Measurements from ENCODE around the gene LDLR.
"Not testable (repeated sequence)": the region's sequence is repeated elsewhere in the genome, so short reads cannot be mapped to it uniquely, and the experiment has no call there.

DNA sequence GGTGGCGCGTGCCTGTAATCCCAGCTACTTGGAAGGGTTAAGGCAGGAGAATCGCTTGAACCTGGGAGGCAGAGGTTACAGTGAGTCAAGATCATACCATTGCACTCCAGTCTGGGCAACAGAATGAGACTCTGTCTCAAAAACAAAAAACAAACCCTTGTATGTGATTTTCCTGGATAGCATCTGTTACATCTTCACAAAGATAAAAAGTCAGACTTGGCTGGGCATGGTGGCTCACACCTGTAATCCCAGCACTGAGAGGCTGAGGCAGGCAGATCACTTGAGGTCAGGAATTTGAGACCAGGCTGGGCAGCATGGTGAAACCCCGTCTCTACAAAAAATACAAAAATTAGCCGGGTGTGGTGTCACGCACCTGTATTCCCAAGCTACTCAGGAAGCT is 8.1 kb downstream of the LDLR start:
- TF ChIP-seq, protein P1, sequence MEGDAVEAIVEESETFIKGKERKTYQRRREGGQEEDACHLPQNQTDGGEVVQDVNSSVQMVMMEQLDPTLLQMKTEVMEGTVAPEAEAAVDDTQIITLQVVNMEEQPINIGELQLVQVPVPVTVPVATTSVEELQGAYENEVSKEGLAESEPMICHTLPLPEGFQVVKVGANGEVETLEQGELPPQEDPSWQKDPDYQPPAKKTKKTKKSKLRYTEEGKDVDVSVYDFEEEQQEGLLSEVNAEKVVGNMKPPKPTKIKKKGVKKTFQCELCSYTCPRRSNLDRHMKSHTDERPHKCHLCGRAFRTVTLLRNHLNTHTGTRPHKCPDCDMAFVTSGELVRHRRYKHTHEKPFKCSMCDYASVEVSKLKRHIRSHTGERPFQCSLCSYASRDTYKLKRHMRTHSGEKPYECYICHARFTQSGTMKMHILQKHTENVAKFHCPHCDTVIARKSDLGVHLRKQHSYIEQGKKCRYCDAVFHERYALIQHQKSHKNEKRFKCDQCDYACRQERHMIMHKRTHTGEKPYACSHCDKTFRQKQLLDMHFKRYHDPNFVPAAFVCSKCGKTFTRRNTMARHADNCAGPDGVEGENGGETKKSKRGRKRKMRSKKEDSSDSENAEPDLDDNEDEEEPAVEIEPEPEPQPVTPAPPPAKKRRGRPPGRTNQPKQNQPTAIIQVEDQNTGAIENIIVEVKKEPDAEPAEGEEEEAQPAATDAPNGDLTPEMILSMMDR (IDR thresholded peaks at IDR 0.05; ENCODE audit: insufficient read depth, low read length, poor library complexity, severe bottlenecking), result not testable (repeated sequence)
- TF ChIP-seq EZH2phosphoT487 (conservative IDR thresholded peaks at IDR 0.05; ENCODE audit: low read length), result not testable (repeated sequence)

All from SU-DHL-6 (cell line).